A673 (cell line): ENCODE data around the gene TSPEAR. TPM values are rescaled to one million over a fixed set of nuclear protein-coding genes. Genes with fewer than 3 reads are reported as not detected.

Experiments
- BruUV-seq: library from RNA; stranded (reverse); fragments of 400-500 nt; replicated peaks from 2 replicates; lab custom pipeline; 2021; lab: Mats Ljungman, UMichigan
- CTCF ChIA-PET: fragments of 300-600 bp; sonication (Branson Sonifier 250); formaldehyde crosslinking; loops from one replicate; lab custom pipeline; 2022; ENCODE audit warnings: antibody characterized with exemption; lab: Charles Lee
- POLR2A ChIA-PET: fragments of 300-600 bp; sonication (Branson Sonifier 250); formaldehyde crosslinking; loops from one replicate; lab custom pipeline; 2022; ENCODE audit warnings: antibody characterized with exemption; ENCODE audit not compliant: low non-redundant PET; lab: Charles Lee
- DNase-seq: peaks from one replicate; pipeline ENCODE4 v3.0.0-alpha.2; 2015; ENCODE audit warnings: low spot score
- H3K27ac ChIP-seq: fragments of 200-600 bp; sonication (generic); 2 replicates; pipeline ENCODE4 v1.5.1; 2016; ENCODE audit warnings: mixed run types, low read depth, mild to moderate bottlenecking, mixed read lengths, antibody characterized with exemption, low read length; ENCODE audit not compliant: poor library complexity, severe bottlenecking
- H3K27me3 ChIP-seq: fragments of 200-600 bp; sonication (generic); replicated peaks from 2 replicates; pipeline ENCODE4 v1.6.1; 2017; ENCODE audit warnings: mixed run types, low read depth, mild to moderate bottlenecking, mixed read lengths, antibody characterized with exemption, low read length; ENCODE audit not compliant: insufficient read depth, poor library complexity
- H3K36me3 ChIP-seq: fragments of 200-600 bp; sonication (generic); 2 replicates; pipeline ENCODE4 v1.6.1; 2016; ENCODE audit warnings: mixed run types, mild to moderate bottlenecking, mixed read lengths, antibody characterized with exemption, low read length; ENCODE audit not compliant: insufficient read depth, poor library complexity, severe bottlenecking
- H3K4me1 ChIP-seq: fragments of 200-600 bp; sonication (generic); 2 replicates; pipeline ENCODE4 v1.6.1; 2017; ENCODE audit warnings: mixed run types, mild to moderate bottlenecking, mixed read lengths, antibody characterized with exemption, low read length; ENCODE audit not compliant: insufficient read depth, poor library complexity, severe bottlenecking
- H3K4me3 ChIP-seq: fragments of 200-600 bp; sonication (generic); 2 replicates; pipeline ENCODE4 v1.5.1; 2016; ENCODE audit warnings: low read depth, mixed run types, mild to moderate bottlenecking, mixed read lengths, low read length; ENCODE audit not compliant: poor library complexity, severe bottlenecking
- H3K9me3 ChIP-seq: fragments of 200-600 bp; sonication (generic); 2 replicates; pipeline ENCODE4 v1.6.1; 2016; ENCODE audit warnings: mixed run types, low read depth, mild to moderate bottlenecking, mixed read lengths, antibody characterized with exemption, low read length; ENCODE audit not compliant: poor library complexity, severe bottlenecking
- CTCF ChIP-seq: fragments of 300-800, 200-600 bp; sonication (generic); conservative IDR thresholded peaks from 2 replicates; pipeline ENCODE4 v1.5.1; 2017; ENCODE audit warnings: low read depth, mild to moderate bottlenecking, antibody characterized with exemption, low read length, moderate library complexity, mixed read lengths
- EZH2 ChIP-seq: fragments of 200-600 bp; sonication (generic); IDR thresholded peaks from 2 replicates; pipeline ENCODE4 v1.6.1; 2017; ENCODE audit warnings: borderline replicate concordance, low read depth, mild to moderate bottlenecking, mixed read lengths, antibody characterized with exemption, low read length; ENCODE audit not compliant: poor library complexity, severe bottlenecking
- intact Hi-C: fragments of 100-400 bp; cut with micrococcal nuclease; formaldehyde crosslinking; loops from one replicate; pipeline ENCODE4 v1.10.0; 2022; ENCODE audit not compliant: unreplicated experiment
- total RNA-seq: library from RNA; stranded (reverse); gene quantifications from 2 replicates; pipeline ENCODE4 v1.2.3, GENCODE V29; 2021

The TSPEAR gene
- total RNA-seq, 1 experiment from 2014 or later: 8.3 TPM

- no peak for DNase-seq
- H3K27ac ChIP-seq: no peak overlapping the region
- no peaks in the 10 kb centered on the region for H3K27me3 ChIP-seq
- H3K4me3 ChIP-seq: no peak overlapping the region
- intact Hi-C loops: no loop called here
- CTCF ChIA-PET: no interaction called here
- TF ChIP-seq EZH2: no peak
- no peak for TF ChIP-seq CTCF
- H3K4me1 ChIP-seq: no peaks in the 10 kb centered on the region
- no TSS peak for BruUV-seq
- POLR2A ChIA-PET: no interaction called here
- peaks cover 22% of the 10 kb centered on the region for H3K9me3 ChIP-seq
- no peaks in the 10 kb centered on the region for H3K36me3 ChIP-seq
These were observed 96.4 kb downstream of the TSPEAR start for GRCh38 chr21:44614961-44615391.

- Histone ChIP-seq H3K27ac (no peak overlapping the region), H3K9me3 (peaks cover 23% of the 10 kb centered on the region), H3K36me3 (no peaks in the 10 kb centered on the region), H3K27me3 (no peaks in the 10 kb centered on the region), H3K4me3 (no peak overlapping the region), H3K4me1 (no peaks in the 10 kb centered on the region)
- BruUV-seq: no TSS peak
- intact Hi-C loops: no loop called here
- CTCF ChIA-PET: no interaction called here
- TF ChIP-seq EZH2 (no peak), CTCF (no peak)
- no peak for DNase-seq
- POLR2A ChIA-PET: no interaction called here
These were observed 97.2 kb downstream of the TSPEAR start for GRCh38 chr21:44614161-44614631.

GRCh38 chr21:44613386-44614155 is 97.8 kb downstream of the TSPEAR start:
- CTCF ChIA-PET: no interaction called here
- POLR2A ChIA-PET: no interaction called here
- BruUV-seq: no TSS peak
- peaks cover 25% of the 10 kb centered on the region for H3K9me3 ChIP-seq
- H3K36me3 ChIP-seq: no peaks in the 10 kb centered on the region
- DNase-seq: no peak
- H3K27ac ChIP-seq: no peak overlapping the region
- H3K27me3 ChIP-seq: no peaks in the 10 kb centered on the region
- no peak overlapping the region for H3K4me3 ChIP-seq
- no peak for TF ChIP-seq EZH2
- TF ChIP-seq CTCF: no peak
- H3K4me1 ChIP-seq: no peaks in the 10 kb centered on the region
- intact Hi-C loops: no loop called here
